Measurements from ENCODE around the gene PRPF18. TPM values are rescaled to one million over a fixed set of nuclear protein-coding genes. Genes with fewer than 3 reads are reported as not detected.
"Not testable (repeated sequence)": the region's sequence is repeated elsewhere in the genome, so short reads cannot be mapped to it uniquely, and the experiment has no call there.

PRPF18 gene
- 16.0 TPM for polyA plus RNA-seq (2013, experiment 1 of 2)
- polyA plus RNA-seq (2013, experiment 2 of 2): 16.7 TPM

- Histone ChIP-seq H3K4ac (ENCODE audit: low read depth, low read length) (peak within 1 kb of the TSS; percentile 50), H4K8ac (ENCODE audit: low read depth, low read length) (no peak within 1 kb of the TSS), H3K27ac (ENCODE audit: low read depth, low read length) (no peak within 1 kb of the TSS), H4K5ac (ENCODE audit: low read length) (no peak within 1 kb of the TSS), H2BK5ac (ENCODE audit: low read length) (no peak within 1 kb of the TSS), H3K27me3 (ENCODE audit: insufficient read depth, low read length, poor library complexity) (no peaks in the 10 kb centered on the region), H2BK120ac (ENCODE audit: low read depth, low read length) (no peak within 1 kb of the TSS), H3K4me1 (ENCODE audit: control insufficient read depth, low read depth, low read length) (no peaks in the 10 kb centered on the region), H3K56ac (ENCODE audit: low read length) (peak within 1 kb of the TSS; percentile 82), H2AK5ac (ENCODE audit: low read length) (no peak within 1 kb of the TSS), H3K4me2 (ENCODE audit: low read length) (peak within 1 kb of the TSS; percentile 66), H3K9ac (ENCODE audit: low read length) (peak within 1 kb of the TSS; percentile 89), H2BK15ac (replicated peaks; ENCODE audit: low read depth) (no peak within 1 kb of the TSS), H3K18ac (ENCODE audit: low read length) (no peak within 1 kb of the TSS), H3K23ac (ENCODE audit: low read length) (no peak within 1 kb of the TSS), H3K79me2 (ENCODE audit: control insufficient read depth, insufficient read depth, low read length) (peaks cover 6% of the 10 kb centered on the region), H3K4me3 (ENCODE audit: low read length) (peak within 1 kb of the TSS; percentile 98), H3K79me1 (ENCODE audit: low read length) (peaks cover 9% of the 10 kb centered on the region), H3K36me3 (ENCODE audit: control insufficient read depth, insufficient read depth, low read length) (no peaks in the 10 kb centered on the region)
- peak; percentile 95 for DNase-seq
- WGBS (ENCODE audit: extremely low coverage, insufficient coverage, low lambda C conversion rate): no CpG with 5 or more reads among the region's 38 CpGs
Observed at GRCh38 chr10:13586676-13587355, at the start of gene PRPF18. PRPF18 (plus strand) TSS chr10:13586965; CDS start chr10:13587087, 122 bp downstream.

GRCh38 chr10:13537985-13538384 is 48.8 kb upstream of the PRPF18 start:
- no CpG with 5 or more reads among the region's 9 CpGs for WGBS (ENCODE audit: extremely low coverage, insufficient coverage, low lambda C conversion rate)
- H3K4me2 ChIP-seq (ENCODE audit: low read length); H3K79me1 ChIP-seq (ENCODE audit: low read length); H3K4me3 ChIP-seq (ENCODE audit: low read length); H3K23ac ChIP-seq (ENCODE audit: low read length); H2BK5ac ChIP-seq (ENCODE audit: low read length); H2AK5ac ChIP-seq (ENCODE audit: low read length); H4K5ac ChIP-seq (ENCODE audit: low read length); H3K36me3 ChIP-seq (ENCODE audit: control insufficient read depth, insufficient read depth, low read length); H3K27ac ChIP-seq (ENCODE audit: low read depth, low read length); H3K4ac ChIP-seq (ENCODE audit: low read depth, low read length); H3K56ac ChIP-seq (ENCODE audit: low read length); H3K27me3 ChIP-seq (ENCODE audit: insufficient read depth, low read length, poor library complexity); H3K79me2 ChIP-seq (ENCODE audit: control insufficient read depth, insufficient read depth, low read length); H4K8ac ChIP-seq (ENCODE audit: low read depth, low read length); H2BK15ac ChIP-seq (replicated peaks; ENCODE audit: low read depth); H3K18ac ChIP-seq (ENCODE audit: low read length); H3K4me1 ChIP-seq (ENCODE audit: control insufficient read depth, low read depth, low read length); H3K9ac ChIP-seq (ENCODE audit: low read length); H2BK120ac ChIP-seq (ENCODE audit: low read depth, low read length): not testable (repeated sequence)
- peak; percentile 22 for DNase-seq

GRCh38 chr10:13542533-13542932 is 44.2 kb upstream of the PRPF18 start:
- Histone ChIP-seq H3K18ac (ENCODE audit: low read length) (no peak overlapping the region), H3K9ac (ENCODE audit: low read length) (no peak overlapping the region), H3K36me3 (ENCODE audit: control insufficient read depth, insufficient read depth, low read length) (no peaks in the 10 kb centered on the region), H4K5ac (ENCODE audit: low read length) (no peak overlapping the region), H3K4me2 (ENCODE audit: low read length) (no peak overlapping the region), H3K4me1 (ENCODE audit: control insufficient read depth, low read depth, low read length) (no peaks in the 10 kb centered on the region), H2BK120ac (ENCODE audit: low read depth, low read length) (no peak overlapping the region), H2AK5ac (ENCODE audit: low read length) (no peak overlapping the region), H3K4ac (ENCODE audit: low read depth, low read length) (no peak overlapping the region), H4K8ac (ENCODE audit: low read depth, low read length) (no peak overlapping the region), H3K79me1 (ENCODE audit: low read length) (no peaks in the 10 kb centered on the region), H3K79me2 (ENCODE audit: control insufficient read depth, insufficient read depth, low read length) (no peaks in the 10 kb centered on the region), H3K23ac (ENCODE audit: low read length) (no peak overlapping the region), H3K27me3 (ENCODE audit: insufficient read depth, low read length, poor library complexity) (no peaks in the 10 kb centered on the region), H3K27ac (ENCODE audit: low read depth, low read length) (no peak overlapping the region), H2BK5ac (ENCODE audit: low read length) (no peak overlapping the region), H2BK15ac (replicated peaks; ENCODE audit: low read depth) (no peak overlapping the region), H3K56ac (ENCODE audit: low read length) (no peak overlapping the region), H3K4me3 (ENCODE audit: low read length) (no peak overlapping the region)
- DNase-seq: no peak
- WGBS (ENCODE audit: extremely low coverage, insufficient coverage, low lambda C conversion rate): no CpG with 5 or more reads among the region's 5 CpGs

- Histone ChIP-seq H3K18ac (ENCODE audit: low read length) (no peak overlapping the region), H3K4ac (ENCODE audit: low read depth, low read length) (no peak overlapping the region), H4K8ac (ENCODE audit: low read depth, low read length) (no peak overlapping the region), H2AK5ac (ENCODE audit: low read length) (no peak overlapping the region), H3K9ac (ENCODE audit: low read length) (no peak overlapping the region), H3K27me3 (ENCODE audit: insufficient read depth, low read length, poor library complexity) (no peaks in the 10 kb centered on the region), H3K4me1 (ENCODE audit: control insufficient read depth, low read depth, low read length) (no peaks in the 10 kb centered on the region), H3K4me2 (ENCODE audit: low read length) (no peak overlapping the region), H3K56ac (ENCODE audit: low read length) (no peak overlapping the region), H3K4me3 (ENCODE audit: low read length) (no peak overlapping the region), H4K5ac (ENCODE audit: low read length) (no peak overlapping the region), H2BK5ac (ENCODE audit: low read length) (no peak overlapping the region), H3K79me1 (ENCODE audit: low read length) (no peaks in the 10 kb centered on the region), H2BK120ac (ENCODE audit: low read depth, low read length) (no peak overlapping the region), H2BK15ac (replicated peaks; ENCODE audit: low read depth) (no peak overlapping the region), H3K79me2 (ENCODE audit: control insufficient read depth, insufficient read depth, low read length) (no peaks in the 10 kb centered on the region), H3K36me3 (ENCODE audit: control insufficient read depth, insufficient read depth, low read length) (no peaks in the 10 kb centered on the region), H3K23ac (ENCODE audit: low read length) (no peak overlapping the region), H3K27ac (ENCODE audit: low read depth, low read length) (no peak overlapping the region)
- no peak for DNase-seq
- no CpG with 5 or more reads among the region's 2 CpGs for WGBS (ENCODE audit: extremely low coverage, insufficient coverage, low lambda C conversion rate)
Observed at GRCh38 chr10:13550802-13551201, 36.0 kb upstream of the PRPF18 start.

GRCh38 chr10:13555884-13556510 is 30.8 kb upstream of the PRPF18 start:
- no peaks in the 10 kb centered on the region for H3K79me2 ChIP-seq (ENCODE audit: control insufficient read depth, insufficient read depth, low read length)
- H4K5ac ChIP-seq (ENCODE audit: low read length): no peak overlapping the region
- no peaks in the 10 kb centered on the region for H3K4me1 ChIP-seq (ENCODE audit: control insufficient read depth, low read depth, low read length)
- H3K9ac ChIP-seq (ENCODE audit: low read length): no peak overlapping the region
- peak; percentile 31 for DNase-seq
- no peak overlapping the region for H3K18ac ChIP-seq (ENCODE audit: low read length)
- no peak overlapping the region for H2BK120ac ChIP-seq (ENCODE audit: low read depth, low read length)
- H3K23ac ChIP-seq (ENCODE audit: low read length): no peak overlapping the region
- H3K4me3 ChIP-seq (ENCODE audit: low read length): no peak overlapping the region
- no peak overlapping the region for H2BK15ac ChIP-seq (replicated peaks; ENCODE audit: low read depth)
- no peak overlapping the region for H3K56ac ChIP-seq (ENCODE audit: low read length)
- no peaks in the 10 kb centered on the region for H3K36me3 ChIP-seq (ENCODE audit: control insufficient read depth, insufficient read depth, low read length)
- H3K79me1 ChIP-seq (ENCODE audit: low read length): no peaks in the 10 kb centered on the region
- no peak overlapping the region for H3K27ac ChIP-seq (ENCODE audit: low read depth, low read length)
- no peak overlapping the region for H4K8ac ChIP-seq (ENCODE audit: low read depth, low read length)
- no peak overlapping the region for H3K4ac ChIP-seq (ENCODE audit: low read depth, low read length)
- no peak overlapping the region for H2BK5ac ChIP-seq (ENCODE audit: low read length)
- no peak overlapping the region for H3K4me2 ChIP-seq (ENCODE audit: low read length)
- no peak overlapping the region for H2AK5ac ChIP-seq (ENCODE audit: low read length)
- H3K27me3 ChIP-seq (ENCODE audit: insufficient read depth, low read length, poor library complexity): no peaks in the 10 kb centered on the region
- WGBS (ENCODE audit: extremely low coverage, insufficient coverage, low lambda C conversion rate): no CpG with 5 or more reads among the region's 2 CpGs
